K562 (cell line): Measurements from ENCODE around the gene ZDHHC1. TPM values are rescaled to one million over a fixed set of nuclear protein-coding genes. Genes with fewer than 3 reads are reported as not detected.

Experiments used
- GABPB1 ChIP-seq: sonication (generic); formaldehyde crosslinking; IDR thresholded peaks from 2 replicates; pipeline ENCODE4 v1.8.0; 2022; ENCODE audit warnings: mild to moderate bottlenecking, missing genetic modification reagents
- MCM3 ChIP-seq: fragments of 450-650 bp; IDR thresholded peaks from 2 replicates; pipeline ENCODE4 v1.6.1; 2016
- MYBL2 ChIP-seq, 2 experiments: fragments of 450-650 bp in 1 of 2; sonication (generic) in 1 of 2; formaldehyde crosslinking in 1 of 2; IDR thresholded peaks; 2 replicates each; pipeline versions ENCODE4 v1.6.1 to v1.8.1; 2017 to 2022; ENCODE audit warnings: borderline replicate concordance in 1 of 2, inconsistent platforms in 1 of 2, low read depth in 1 of 2, mild to moderate bottlenecking in 1 of 2, missing genetic modification reagents in 1 of 2, moderate library complexity in 1 of 2
- NCOA4 ChIP-seq: fragments of 450-650 bp; IDR thresholded peaks from 2 replicates; pipeline ENCODE4 v1.6.1; 2018; ENCODE audit warnings: mild to moderate bottlenecking; ENCODE audit not compliant: partially characterized antibody
- PHF20 ChIP-seq: fragments of 450-650 bp; IDR thresholded peaks from 2 replicates; pipeline ENCODE4 v1.6.1; 2018; ENCODE audit not compliant: partially characterized antibody
- POLR2B ChIP-seq: fragments of 450-650 bp; IDR thresholded peaks from 2 replicates; pipeline ENCODE4 v1.6.1; 2018; ENCODE audit warnings: low read depth; ENCODE audit not compliant: partially characterized antibody
- RBBP5 ChIP-seq: fragments of 200-600 bp; sonication (generic); IDR thresholded peaks from 2 replicates; pipeline ENCODE4 v1.6.1; 2012; ENCODE audit warnings: borderline replicate concordance, mild to moderate bottlenecking, low read length, control low read depth, inconsistent platforms; ENCODE audit not compliant: insufficient read depth, poor library complexity, severe bottlenecking
- TRIM24 ChIP-seq, 2 experiments: fragments of 450-650 bp; IDR thresholded peaks; 2 replicates each; pipeline ENCODE4 v1.6.1; 2016
- XRCC3 ChIP-seq: fragments of 450-650 bp; IDR thresholded peaks from 2 replicates; pipeline ENCODE4 v1.6.1; 2017; ENCODE audit warnings: mild to moderate bottlenecking, moderate library complexity
- ZNF140 ChIP-seq: fragments of 250-450 bp; sonication (Bioruptor Pico); IDR thresholded peaks from 2 replicates; pipeline ENCODE4 v1.8.0; 2021; ENCODE audit warnings: moderate library complexity, mild to moderate bottlenecking, inconsistent platforms
- ZNF274 ChIP-seq: IDR thresholded peaks from 2 replicates; pipeline ENCODE4 v1.6.1; 2011; ENCODE audit warnings: low read depth, mild to moderate bottlenecking, low read length, moderate library complexity, borderline replicate concordance
- ZNF583 ChIP-seq: fragments of 250-450 bp; sonication (Bioruptor Pico); IDR thresholded peaks from 2 replicates; pipeline ENCODE4 v1.4.0; 2020
- polyA plus RNA-seq, 8 experiments: library from polyadenylated mRNA; depleted of rRNA in 4 of 8; stranded (reverse) in 5 of 8; unstranded in 3 of 8; fragments of >200 nt; fragmentation: Nextera tagmentation in 2 of 8; fragmentation: Illumina TruSeq in 1 of 8; extraction: Ambion mirVana in 2 of 8; extraction: Trizol in 1 of 8; gene quantifications; 2 replicates each; pipeline versions ENCODE4 v1.2.1 to v1.2.3, GENCODE V29; 2011 to 2014; ENCODE audit warnings: inconsistent platforms in 1 of 8, missing spikeins in 1 of 8
- total RNA-seq, 7 experiments: library from RNA; depleted of rRNA in 6 of 7; stranded (reverse); fragments of >200 nt in 6 of 7; fragmentation: Illumina TruSeq in 2 of 7; extraction: Trizol in 2 of 7; gene quantifications; 2 replicates each; pipeline versions ENCODE4 v1.2.1 to v1.2.3, GENCODE V29; 2011 to 2021; ENCODE audit warnings: low replicate concordance in 1 of 7
- TF ChIP-seq, protein P1 (sequence below): fragments of 450-650 bp; formaldehyde crosslinking; conservative IDR thresholded peaks from 2 replicates; pipeline ENCODE4 v1.4.0; 2022; ENCODE audit warnings: mild to moderate bottlenecking, missing genetic modification characterization

Gene ZDHHC1
- total and polyA plus RNA-seq, 9 of the 15 experiments (the other 6 are each of a cell fraction or from before 2014, with no cell fraction given), result 0.06 to 0.77 (median 0.25) TPM; not detected in 4

DNA sequence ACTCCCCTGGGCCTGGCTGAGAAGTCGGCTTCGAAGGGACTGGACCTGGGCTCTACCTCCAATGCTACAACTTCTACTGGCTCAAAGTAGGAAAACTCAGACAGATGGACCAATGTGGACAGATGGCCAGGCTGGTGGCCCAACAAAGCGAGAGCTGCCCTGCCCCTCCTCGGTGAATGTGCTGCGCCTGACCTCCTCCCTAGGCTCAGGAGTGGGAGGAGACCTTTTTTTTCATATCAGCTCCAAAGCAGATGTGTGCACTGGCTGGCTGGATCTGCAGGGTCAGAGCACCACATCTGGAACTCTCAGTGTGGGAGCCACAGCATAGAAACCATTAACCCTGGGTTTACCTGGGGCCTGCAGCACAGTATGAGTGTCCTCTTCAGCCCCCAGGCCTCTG is 43.9 kb upstream of the ZDHHC1 start (continued):
- TF ChIP-seq TRIM24 (IDR thresholded peaks at IDR 0.05), result 0 out of 4 replicates have a peak, but pooled peaks of 1 of the 2 experiments have one; percentile 36
- TF ChIP-seq POLR2B, result no peak
- TF ChIP-seq XRCC3, result no peak
- TF ChIP-seq, protein P1, sequence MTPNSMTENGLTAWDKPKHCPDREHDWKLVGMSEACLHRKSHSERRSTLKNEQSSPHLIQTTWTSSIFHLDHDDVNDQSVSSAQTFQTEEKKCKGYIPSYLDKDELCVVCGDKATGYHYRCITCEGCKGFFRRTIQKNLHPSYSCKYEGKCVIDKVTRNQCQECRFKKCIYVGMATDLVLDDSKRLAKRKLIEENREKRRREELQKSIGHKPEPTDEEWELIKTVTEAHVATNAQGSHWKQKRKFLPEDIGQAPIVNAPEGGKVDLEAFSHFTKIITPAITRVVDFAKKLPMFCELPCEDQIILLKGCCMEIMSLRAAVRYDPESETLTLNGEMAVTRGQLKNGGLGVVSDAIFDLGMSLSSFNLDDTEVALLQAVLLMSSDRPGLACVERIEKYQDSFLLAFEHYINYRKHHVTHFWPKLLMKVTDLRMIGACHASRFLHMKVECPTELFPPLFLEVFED, result no peak
- no peak for TF ChIP-seq ZNF274
- TF ChIP-seq ZNF583 (CRISPR knock-in tag), result no peak
- TF ChIP-seq GABPB1 (CRISPR knock-in tag), result no peak
- TF ChIP-seq PHF20, result no peak
- TF ChIP-seq RBBP5, result no peak
- no peak for TF ChIP-seq MCM3
- TF ChIP-seq MYBL2 (IDR thresholded peaks at IDR 0.05; ENCODE audit: low read depth), result no peak
- TF ChIP-seq MYBL2 (CRISPR knock-in tag; IDR thresholded peaks at IDR 0.05; ENCODE audit: borderline replicate concordance), result no peak
- TF ChIP-seq ZNF140 (CRISPR knock-in tag), result no peak
- no peak for TF ChIP-seq NCOA4
